Breast epithelium (tissue), 3 donors: ENCODE measurements around the gene TUBGCP2.

Experiments
- CTCF ChIP-seq, 3 donors: fragments of 450-650 bp; IDR thresholded peaks; one replicate each; pipeline ENCODE4 v1.5.1; 2016 to 2017; ENCODE audit warnings: antibody characterized with exemption in 3 of 3, mild to moderate bottlenecking in 3 of 3, moderate library complexity in 3 of 3
- POLR2A ChIP-seq: fragments of 450-650 bp; IDR thresholded peaks from one replicate; pipeline ENCODE4 v1.6.1; 2016; ENCODE audit warnings: antibody characterized with exemption, mild to moderate bottlenecking, moderate library complexity
- POLR2AphosphoS5 ChIP-seq, 3 donors: sonication (generic); formaldehyde crosslinking; IDR thresholded peaks; one replicate each; pipeline ENCODE4 v1.6.1; 2017; ENCODE audit warnings: antibody characterized with exemption in 3 of 3

GRCh38 chr10:133267829-133268228, 40.8 kb downstream of the TUBGCP2 start:
- TF ChIP-seq POLR2A (no peak), POLR2AphosphoS5 (IDR thresholded peaks at IDR 0.05) (no peak), CTCF (IDR thresholded peaks at IDR 0.05) (no peak)
